ENCODE measurements around the gene NBPF1. TPM values are rescaled to one million over a fixed set of nuclear protein-coding genes. Genes with fewer than 3 reads are reported as not detected.
"Not testable (repeated sequence)": the region's sequence is repeated elsewhere in the genome, so short reads cannot be mapped to it uniquely, and the experiment has no call there.

NBPF1 gene
- total and polyA plus RNA-seq, 4 donors: 4.3 to 83.8 (median 29.9) TPM

DNA sequence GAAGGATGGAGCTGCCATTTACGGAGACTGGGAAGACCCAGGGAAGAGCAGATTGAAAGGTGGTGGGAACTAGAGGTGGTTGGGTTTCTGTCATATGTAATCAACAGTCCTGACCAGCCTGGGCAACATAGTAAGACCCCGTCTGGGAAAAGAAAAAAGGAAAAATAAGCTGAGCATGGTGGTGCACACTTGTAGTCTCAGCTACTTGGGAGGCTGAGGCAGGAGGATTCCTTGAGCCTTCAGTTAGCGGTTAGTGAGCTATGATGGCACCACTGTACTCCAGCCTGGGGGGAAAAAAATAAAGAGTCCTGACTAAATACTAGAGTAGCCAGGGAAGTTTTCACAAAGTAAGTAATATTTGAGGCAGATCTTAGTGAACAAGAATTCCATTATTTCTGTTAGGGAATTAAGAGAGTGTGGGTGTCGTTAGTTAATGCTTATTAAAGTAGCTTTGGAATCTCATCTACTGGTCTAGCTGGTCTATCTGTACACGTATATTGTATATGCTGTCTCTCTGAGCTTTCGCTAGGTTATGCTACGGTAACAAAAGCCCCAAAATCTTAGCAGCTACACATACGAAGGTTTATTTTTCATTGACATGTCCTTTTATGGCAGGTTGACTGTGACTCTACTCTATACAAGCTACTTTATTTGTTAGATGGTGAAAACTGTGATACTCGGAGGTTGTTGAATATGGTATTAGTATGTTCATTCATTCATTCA, 4.4 kb downstream of the NBPF1 start:
- peaks cover 0 to 17% (median 7%) of the 10 kb centered on the region in 5 donors for H3K4me1 ChIP-seq (ENCODE audit: control insufficient read depth in 5 of 5, insufficient read depth in 5 of 5, low read length in 5 of 5)
- 92 to 96% methylated on average over 9 of the region's 9 CpGs for WGBS, 2 donors
- DNase-seq (no peak), ATAC-seq (ENCODE audit: insufficient read depth, low FRiP score) (no peak)
- H3K27me3 ChIP-seq (ENCODE audit: control insufficient read depth in 3 of 3, insufficient read depth in 3 of 3, low read length in 2 of 3): no peaks in the 10 kb centered on the region
- TF ChIP-seq, protein P1, sequence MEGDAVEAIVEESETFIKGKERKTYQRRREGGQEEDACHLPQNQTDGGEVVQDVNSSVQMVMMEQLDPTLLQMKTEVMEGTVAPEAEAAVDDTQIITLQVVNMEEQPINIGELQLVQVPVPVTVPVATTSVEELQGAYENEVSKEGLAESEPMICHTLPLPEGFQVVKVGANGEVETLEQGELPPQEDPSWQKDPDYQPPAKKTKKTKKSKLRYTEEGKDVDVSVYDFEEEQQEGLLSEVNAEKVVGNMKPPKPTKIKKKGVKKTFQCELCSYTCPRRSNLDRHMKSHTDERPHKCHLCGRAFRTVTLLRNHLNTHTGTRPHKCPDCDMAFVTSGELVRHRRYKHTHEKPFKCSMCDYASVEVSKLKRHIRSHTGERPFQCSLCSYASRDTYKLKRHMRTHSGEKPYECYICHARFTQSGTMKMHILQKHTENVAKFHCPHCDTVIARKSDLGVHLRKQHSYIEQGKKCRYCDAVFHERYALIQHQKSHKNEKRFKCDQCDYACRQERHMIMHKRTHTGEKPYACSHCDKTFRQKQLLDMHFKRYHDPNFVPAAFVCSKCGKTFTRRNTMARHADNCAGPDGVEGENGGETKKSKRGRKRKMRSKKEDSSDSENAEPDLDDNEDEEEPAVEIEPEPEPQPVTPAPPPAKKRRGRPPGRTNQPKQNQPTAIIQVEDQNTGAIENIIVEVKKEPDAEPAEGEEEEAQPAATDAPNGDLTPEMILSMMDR (IDR thresholded peaks at IDR 0.05; ENCODE audit: control extremely low read depth, extremely low read depth): no peak
- H3K27ac ChIP-seq (ENCODE audit: low read depth in 1 of 2, low read length in 1 of 2): no peak overlapping the region
- no peak overlapping the region for H3K4me3 ChIP-seq
- peaks cover 10 to 30% (median 17%) of the 10 kb centered on the region in 4 donors for H3K36me3 ChIP-seq (ENCODE audit: control insufficient read depth in 4 of 4, insufficient read depth in 4 of 4, low read length in 4 of 4)
- no peak overlapping the region for H3K9ac ChIP-seq (ENCODE audit: insufficient read depth in 1 of 2, low read length in 2 of 2)
- no peaks in the 10 kb centered on the region for H3K9me3 ChIP-seq (ENCODE audit: control insufficient read depth in 4 of 4, insufficient read depth in 3 of 4, low read length in 3 of 4)

DNA sequence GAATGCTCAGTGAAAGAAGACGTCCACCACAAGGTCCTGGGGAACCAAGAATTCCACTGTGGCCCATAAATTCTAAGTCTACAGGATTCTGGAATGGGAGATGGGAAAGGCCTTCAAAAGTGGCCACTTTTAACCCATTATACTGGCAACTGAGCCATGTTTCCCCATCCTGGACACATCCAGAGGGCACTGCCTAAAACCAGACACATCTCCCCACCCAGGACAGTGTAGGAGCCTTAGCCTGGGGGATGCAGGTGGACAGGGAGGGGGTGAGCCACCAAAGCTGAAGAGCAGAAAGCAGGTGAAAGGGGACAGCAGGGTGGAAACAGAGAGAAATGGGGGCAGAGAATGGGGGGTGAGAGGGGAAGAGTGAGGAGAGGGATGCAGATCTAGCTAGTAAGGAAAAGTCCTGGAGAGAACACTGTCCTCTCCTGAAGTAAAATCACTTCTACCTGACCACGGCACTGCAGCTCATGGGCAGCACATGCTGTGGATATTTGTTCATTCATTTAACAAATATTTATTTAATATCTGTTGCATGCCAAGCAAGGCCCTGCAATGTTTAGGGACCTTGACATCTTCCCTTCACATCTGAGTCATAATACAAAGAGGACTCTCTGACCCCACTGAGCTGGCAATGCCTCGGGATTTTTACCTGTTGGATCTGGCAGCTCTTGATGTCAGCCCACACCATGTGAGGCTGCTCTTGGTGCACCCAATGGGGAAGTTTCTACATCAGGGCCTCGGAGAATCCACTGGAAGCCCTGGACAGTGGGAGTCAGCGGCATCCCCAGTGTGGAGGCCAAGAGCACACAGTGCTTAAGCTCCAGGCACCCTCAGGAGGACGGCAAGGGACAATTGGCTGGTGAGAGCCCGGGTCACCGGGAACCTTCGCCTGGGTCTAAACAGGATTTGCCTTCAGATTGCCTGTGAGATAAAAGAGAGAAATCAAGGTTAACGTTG, 5.2 kb downstream of the NBPF1 start:
- WGBS, 2 donors: 89 to 94% methylated on average over 10 of the region's 10 CpGs
- H3K36me3 ChIP-seq (ENCODE audit: control insufficient read depth in 4 of 4, insufficient read depth in 4 of 4, low read length in 4 of 4): peaks cover 10 to 28% (median 17%) of the 10 kb centered on the region in 4 donors
- not testable (repeated sequence) for H3K4me3 ChIP-seq; H3K27me3 ChIP-seq (ENCODE audit: control insufficient read depth in 3 of 3, insufficient read depth in 3 of 3, low read length in 2 of 3); DNase-seq; ATAC-seq (ENCODE audit: insufficient read depth, low FRiP score); H3K27ac ChIP-seq (ENCODE audit: low read depth in 1 of 2, low read length in 1 of 2); H3K9ac ChIP-seq (ENCODE audit: insufficient read depth in 1 of 2, low read length in 2 of 2); H3K9me3 ChIP-seq (ENCODE audit: control insufficient read depth in 4 of 4, insufficient read depth in 3 of 4, low read length in 3 of 4)
- H3K4me1 ChIP-seq (ENCODE audit: control insufficient read depth in 5 of 5, insufficient read depth in 5 of 5, low read length in 5 of 5): peaks cover 0 to 12% (median 6%) of the 10 kb centered on the region in 5 donors

DNA sequence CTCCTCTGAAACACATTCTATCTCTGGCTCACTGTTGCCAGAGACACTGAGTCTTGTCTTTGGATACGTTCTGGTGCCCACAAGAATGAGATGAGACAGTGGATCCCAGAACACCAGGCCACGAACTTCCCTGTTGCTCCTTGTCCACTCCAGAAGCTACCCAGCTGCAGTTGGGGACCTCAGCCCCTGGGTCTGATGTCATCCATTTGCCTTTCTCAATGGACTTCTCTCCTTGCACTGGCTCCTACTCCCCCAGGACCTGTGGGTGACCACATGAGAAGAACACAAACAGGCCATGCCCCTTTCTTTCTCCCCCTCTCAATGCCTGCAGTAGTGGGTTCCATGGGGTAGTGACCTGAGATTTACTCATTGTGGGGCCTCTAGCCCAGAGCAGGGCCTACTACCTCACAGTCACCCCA, 5.9 kb downstream of the NBPF1 start:
- no peak overlapping the region for H3K4me3 ChIP-seq
- ATAC-seq (ENCODE audit: insufficient read depth, low FRiP score): no peak
- no peaks in the 10 kb centered on the region for H3K27me3 ChIP-seq (ENCODE audit: control insufficient read depth in 3 of 3, insufficient read depth in 3 of 3, low read length in 2 of 3)
- H3K9me3 ChIP-seq (ENCODE audit: control insufficient read depth in 4 of 4, insufficient read depth in 3 of 4, low read length in 3 of 4): no peaks in the 10 kb centered on the region
- TF ChIP-seq, protein P1 (IDR thresholded peaks at IDR 0.05; ENCODE audit: control extremely low read depth, extremely low read depth): no peak
- H3K9ac ChIP-seq (ENCODE audit: insufficient read depth in 1 of 2, low read length in 2 of 2): no peak overlapping the region
- WGBS, 2 donors: 86 to 88% methylated on average over 2 of the region's 2 CpGs
- H3K27ac ChIP-seq (ENCODE audit: low read depth in 1 of 2, low read length in 1 of 2): no peak overlapping the region
- peaks cover 0 to 10% (median 6%) of the 10 kb centered on the region in 5 donors for H3K4me1 ChIP-seq (ENCODE audit: control insufficient read depth in 5 of 5, insufficient read depth in 5 of 5, low read length in 5 of 5)
- DNase-seq: no peak
- H3K36me3 ChIP-seq (ENCODE audit: control insufficient read depth in 4 of 4, insufficient read depth in 4 of 4, low read length in 4 of 4): peaks cover 10 to 28% (median 17%) of the 10 kb centered on the region in 4 donors

DNA sequence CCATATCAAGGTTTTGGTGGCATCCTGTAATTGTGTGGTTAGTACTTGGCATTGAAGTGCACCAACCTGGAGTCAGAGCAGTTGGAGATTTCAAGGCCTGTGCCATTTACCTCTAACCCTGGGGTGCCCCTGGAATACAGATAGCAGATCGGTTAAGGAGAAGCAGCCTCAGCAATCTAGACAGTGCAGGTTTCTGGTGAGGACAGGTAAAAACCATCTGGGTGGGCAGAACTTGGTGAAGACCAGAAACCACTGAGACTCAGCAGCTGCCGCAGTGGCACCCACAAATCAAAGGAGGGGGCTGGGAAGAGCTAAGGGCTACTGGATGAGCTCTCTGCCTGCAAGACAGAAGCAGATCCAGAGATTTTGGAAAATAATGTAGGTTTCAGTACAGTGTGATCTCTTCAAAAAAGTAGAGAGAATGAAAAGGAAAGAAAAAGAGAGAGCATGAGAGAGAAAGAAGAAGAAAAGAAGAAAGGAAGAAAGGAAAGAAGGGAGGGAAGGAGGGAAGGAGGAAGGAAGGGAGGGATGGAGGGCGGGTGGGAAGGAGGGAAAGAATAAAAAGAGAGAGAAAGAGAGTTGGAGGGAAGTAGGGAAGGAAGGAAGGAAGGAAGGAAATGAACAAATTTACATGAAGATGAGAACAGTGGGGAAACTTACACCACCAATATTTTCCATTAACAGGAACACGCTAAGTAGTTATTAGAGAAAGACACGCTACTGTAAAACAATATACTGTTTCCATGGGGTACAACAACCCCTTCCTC, 6.5 kb downstream of the NBPF1 start:
- not testable (repeated sequence) for DNase-seq; H3K9ac ChIP-seq (ENCODE audit: insufficient read depth in 1 of 2, low read length in 2 of 2); H3K4me1 ChIP-seq (ENCODE audit: control insufficient read depth in 5 of 5, insufficient read depth in 5 of 5, low read length in 5 of 5); H3K27ac ChIP-seq (ENCODE audit: low read depth in 1 of 2, low read length in 1 of 2); H3K27me3 ChIP-seq (ENCODE audit: control insufficient read depth in 3 of 3, insufficient read depth in 3 of 3, low read length in 2 of 3); H3K9me3 ChIP-seq (ENCODE audit: control insufficient read depth in 4 of 4, insufficient read depth in 3 of 4, low read length in 3 of 4); H3K4me3 ChIP-seq; ATAC-seq (ENCODE audit: insufficient read depth, low FRiP score)
- peaks cover 10 to 28% (median 17%) of the 10 kb centered on the region in 4 donors for H3K36me3 ChIP-seq (ENCODE audit: control insufficient read depth in 4 of 4, insufficient read depth in 4 of 4, low read length in 4 of 4)
- 85 to 86% methylated on average over 5 of the region's 5 CpGs for WGBS, 2 donors

Measured in lung (tissue), 12 donors.